ENCODE results near the gene PRRT4. TPM values are rescaled to one million over a fixed set of nuclear protein-coding genes. Genes with fewer than 3 reads are reported as not detected.

PRRT4 gene
- total and polyA plus RNA-seq, 3 donors from 2014 or later = 0.16 to 1.1 (median 1.1) TPM

GRCh38 chr7:128407751-128408708 lies 46.5 kb upstream of the PRRT4 start:
- Histone ChIP-seq H3K36me3 (ENCODE audit: low read depth, missing control alignments) (no peaks in the 10 kb centered on the region), H3K9me3 (no peaks in the 10 kb centered on the region), H3K27ac (peak overlapping the region in 1 of 2 donors; percentile 83), H3K4me3 (no peak overlapping the region), H3K4me1 (peaks cover 26% of the 10 kb centered on the region), H3K27me3 (no peaks in the 10 kb centered on the region)
- no peak for DNase-seq
- intact Hi-C loops (cut with DNase I; ENCODE audit: low total_unique reads) = no loop called here
- WGBS, 2 donors = 76 to 81% methylated on average over 10 to 11 of the region's 11 CpGs
- TF ChIP-seq POLR2A (IDR thresholded peaks at IDR 0.05) = no peak
- TF ChIP-seq CTCF (IDR thresholded peaks at IDR 0.05) = no peak

DNA sequence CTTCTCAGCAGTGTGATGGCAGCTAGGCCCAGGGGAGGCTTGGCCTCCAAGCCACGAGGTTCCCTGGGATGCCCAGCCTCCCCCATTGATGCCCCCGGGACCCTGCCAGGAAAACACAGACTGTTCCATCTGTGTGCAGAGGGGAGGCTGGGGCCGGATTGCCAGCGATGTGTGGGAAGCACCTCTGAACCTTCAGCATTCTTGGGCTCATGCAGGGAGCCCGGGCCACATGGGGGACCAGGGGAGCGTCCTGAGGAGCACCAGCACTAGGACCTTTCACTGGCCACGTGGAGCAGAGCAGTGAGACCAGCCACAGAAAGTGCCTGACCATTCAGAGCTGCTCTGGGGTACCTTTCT lies 45.7 kb upstream of the PRRT4 start:
- Histone ChIP-seq H3K27me3 (no peaks in the 10 kb centered on the region), H3K36me3 (ENCODE audit: low read depth, missing control alignments) (no peaks in the 10 kb centered on the region), H3K27ac (no peak overlapping the region), H3K4me1 (peaks cover 26% of the 10 kb centered on the region), H3K9me3 (no peaks in the 10 kb centered on the region), H3K4me3 (no peak overlapping the region)
- TF ChIP-seq CTCF (IDR thresholded peaks at IDR 0.05) = no peak
- no peak for TF ChIP-seq POLR2A (IDR thresholded peaks at IDR 0.05)
- 55% methylated on average over 7 of the region's 7 CpGs; no CpG with 5 or more reads in 1 of the 2 donors for WGBS, 2 donors
- intact Hi-C loops (cut with DNase I; ENCODE audit: low total_unique reads) = no loop called here
- no peak for DNase-seq

DNA sequence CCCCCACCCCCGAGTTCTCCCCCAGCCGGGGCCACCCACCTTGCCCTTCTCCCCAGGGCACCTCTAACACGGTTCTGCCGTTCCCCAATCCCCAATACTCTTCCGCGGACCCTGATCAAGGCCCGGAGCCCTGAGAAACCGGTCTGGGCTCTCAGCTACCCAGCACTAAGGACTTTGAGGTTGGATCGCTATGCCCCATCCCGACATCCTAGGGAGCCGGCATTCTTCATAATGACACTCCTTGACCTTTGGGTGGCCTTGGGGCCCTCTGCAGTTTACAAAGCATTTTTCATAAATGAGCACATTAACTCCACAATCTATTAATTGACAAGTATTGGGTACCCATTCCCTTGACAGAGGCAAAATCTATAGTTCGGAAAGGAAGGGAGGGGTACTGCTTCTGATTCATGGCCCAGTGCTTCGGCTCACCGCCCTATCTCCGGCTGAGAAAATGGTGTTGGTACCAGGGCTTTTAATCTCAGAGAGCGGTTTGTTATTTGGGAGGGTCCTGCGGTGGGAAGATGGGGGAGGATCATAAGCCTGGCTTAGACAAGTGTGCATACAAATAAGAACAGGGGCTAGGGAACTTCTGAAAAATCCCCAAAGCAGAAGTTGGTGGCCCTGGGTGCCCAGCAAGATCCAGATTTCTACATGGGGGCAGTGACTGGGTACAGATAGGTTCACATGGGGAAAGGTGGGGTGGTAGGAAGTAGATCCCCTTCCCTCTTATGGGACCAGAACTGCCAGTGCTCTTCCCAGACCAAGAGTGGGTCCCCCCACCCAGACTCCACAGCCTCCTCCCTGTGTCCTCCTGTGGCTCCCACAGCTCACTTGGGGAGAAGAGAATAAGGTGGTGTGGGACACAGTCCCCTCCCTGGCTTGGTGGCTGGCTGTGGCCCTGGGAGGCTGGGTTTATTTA lies 45.1 kb upstream of the PRRT4 start:
- TF ChIP-seq CTCF (IDR thresholded peaks at IDR 0.05) (no peak), POLR2A (IDR thresholded peaks at IDR 0.05) (no peak)
- Histone ChIP-seq H3K27ac (no peak overlapping the region), H3K9me3 (no peaks in the 10 kb centered on the region), H3K27me3 (no peaks in the 10 kb centered on the region), H3K4me1 (peaks cover 26% of the 10 kb centered on the region), H3K4me3 (peak overlapping the region in 1 of 2 donors; percentile 61), H3K36me3 (ENCODE audit: low read depth, missing control alignments) (no peaks in the 10 kb centered on the region)
- WGBS, 2 donors = 44 to 52% methylated on average over 10 to 12 of the region's 17 CpGs
- DNase-seq = no peak
- intact Hi-C loops (cut with DNase I; ENCODE audit: low total_unique reads) = no loop called here

- Histone ChIP-seq H3K4me1 (peaks cover 26% of the 10 kb centered on the region), H3K27me3 (no peaks in the 10 kb centered on the region), H3K36me3 (ENCODE audit: low read depth, missing control alignments) (no peaks in the 10 kb centered on the region), H3K4me3 (peak overlapping the region; percentile 61 to 83), H3K27ac (peak overlapping the region; percentile 30 to 55), H3K9me3 (no peaks in the 10 kb centered on the region)
- DNase-seq = peak; percentile 35
- intact Hi-C loops (cut with DNase I; ENCODE audit: low total_unique reads) = no loop called here
- TF ChIP-seq CTCF (IDR thresholded peaks at IDR 0.05) (no peak), POLR2A (IDR thresholded peaks at IDR 0.05) (no peak)
- 0 to 1% methylated on average over 3 to 61 of the region's 107 CpGs for WGBS, 2 donors
Observed at GRCh38 chr7:128405471-128406313, 44.2 kb upstream of the PRRT4 start.

Data from testis (tissue), 3 donors.